KOPT-K1 (cell line): ENCODE data around the gene EGF.

Source experiments
- H3K27ac ChIP-seq: fragments of 200-600 bp; sonication (generic); 2 replicates; pipeline ENCODE4 v1.5.1; 2016; ENCODE audit warnings: antibody characterized with exemption, mild to moderate bottlenecking, low read depth, low read length; ENCODE audit not compliant: poor library complexity, severe bottlenecking
- H3K36me3 ChIP-seq: fragments of 200-600 bp; sonication (generic); 2 replicates; pipeline ENCODE4 v1.5.1; 2017; ENCODE audit warnings: antibody characterized with exemption, mild to moderate bottlenecking, low read length, moderate library complexity; ENCODE audit not compliant: insufficient read depth
- H3K9me3 ChIP-seq: fragments of 200-600 bp; sonication (generic); 2 replicates; pipeline ENCODE4 v1.5.1; 2017; ENCODE audit warnings: antibody characterized with exemption, low read length, mild to moderate bottlenecking; ENCODE audit not compliant: insufficient read depth, poor library complexity, severe bottlenecking

EGF gene

GRCh38 chr4:109887071-109887470 lies 25.6 kb upstream of the EGF start:
- no peaks in the 10 kb centered on the region for H3K9me3 ChIP-seq
- no peak overlapping the region for H3K27ac ChIP-seq
- H3K36me3 ChIP-seq: no peaks in the 10 kb centered on the region

GRCh38 chr4:109890076-109890475 lies 22.6 kb upstream of the EGF start:
- H3K9me3 ChIP-seq: no peaks in the 10 kb centered on the region
- no peaks in the 10 kb centered on the region for H3K36me3 ChIP-seq
- no peak overlapping the region for H3K27ac ChIP-seq

- Histone ChIP-seq H3K36me3 (no peaks in the 10 kb centered on the region), H3K9me3 (peaks cover 3% of the 10 kb centered on the region), H3K27ac (no peak overlapping the region)
Observed at GRCh38 chr4:109902559-109903251, 10.0 kb upstream of the EGF start.

GRCh38 chr4:109908731-109909130 lies 4.0 kb upstream of the EGF start:
- H3K27ac ChIP-seq: no peak overlapping the region

GRCh38 chr4:109910256-109910655 lies 2.4 kb upstream of the EGF start:
- no peaks in the 10 kb centered on the region for H3K36me3 ChIP-seq
- H3K9me3 ChIP-seq: peaks cover 3% of the 10 kb centered on the region

More at GRCh38 chr4:109908731-109909130, 4.0 kb upstream of the EGF start:
- H3K9me3 ChIP-seq: peaks cover 3% of the 10 kb centered on the region
- H3K36me3 ChIP-seq: no peaks in the 10 kb centered on the region

GRCh38 chr4:109913596-109914241 lies 1.0 kb downstream of the EGF start:
- no peaks in the 10 kb centered on the region for H3K9me3 ChIP-seq
- H3K36me3 ChIP-seq: no peaks in the 10 kb centered on the region
- H3K27ac ChIP-seq: no peak overlapping the region

More at GRCh38 chr4:109910256-109910655, 2.4 kb upstream of the EGF start:
- H3K27ac ChIP-seq: no peak overlapping the region

GRCh38 chr4:109914322-109914721 lies 1.6 kb downstream of the EGF start:
- Histone ChIP-seq H3K27ac (no peak overlapping the region), H3K9me3 (no peaks in the 10 kb centered on the region), H3K36me3 (no peaks in the 10 kb centered on the region)

- Histone ChIP-seq H3K27ac (no peak overlapping the region), H3K9me3 (no peaks in the 10 kb centered on the region), H3K36me3 (no peaks in the 10 kb centered on the region)
Observed at GRCh38 chr4:109915385-109916026, 2.8 kb downstream of the EGF start.

GRCh38 chr4:109916027-109916409 lies 3.3 kb downstream of the EGF start:
- H3K36me3 ChIP-seq: no peaks in the 10 kb centered on the region
- no peak overlapping the region for H3K27ac ChIP-seq
- H3K9me3 ChIP-seq: no peaks in the 10 kb centered on the region

GRCh38 chr4:109921384-109921808 lies 8.7 kb downstream of the EGF start:
- Histone ChIP-seq H3K9me3 (no peaks in the 10 kb centered on the region), H3K36me3 (no peaks in the 10 kb centered on the region), H3K27ac (no peak overlapping the region)

- Histone ChIP-seq H3K36me3 (no peaks in the 10 kb centered on the region), H3K27ac (no peak overlapping the region), H3K9me3 (no peaks in the 10 kb centered on the region)
Observed at GRCh38 chr4:109925396-109925795, 12.7 kb downstream of the EGF start.

GRCh38 chr4:109928327-109929045 lies 15.8 kb downstream of the EGF start:
- Histone ChIP-seq H3K27ac (no peak overlapping the region), H3K36me3 (no peaks in the 10 kb centered on the region), H3K9me3 (no peaks in the 10 kb centered on the region)

- Histone ChIP-seq H3K36me3 (no peaks in the 10 kb centered on the region), H3K9me3 (no peaks in the 10 kb centered on the region), H3K27ac (no peak overlapping the region)
Observed at GRCh38 chr4:109930464-109930863, 17.8 kb downstream of the EGF start.

GRCh38 chr4:109930872-109931271 lies 18.2 kb downstream of the EGF start:
- H3K27ac ChIP-seq: no peak overlapping the region
- H3K36me3 ChIP-seq: no peaks in the 10 kb centered on the region
- H3K9me3 ChIP-seq: no peaks in the 10 kb centered on the region

- no peaks in the 10 kb centered on the region for H3K36me3 ChIP-seq
- no peak overlapping the region for H3K27ac ChIP-seq
- no peaks in the 10 kb centered on the region for H3K9me3 ChIP-seq
Observed at GRCh38 chr4:109931318-109931717, 18.6 kb downstream of the EGF start.
